ENCODE data around the gene ITPRID1. TPM values are rescaled to one million over a fixed set of nuclear protein-coding genes. Genes with fewer than 3 reads are reported as not detected.

Gene ITPRID1
- total and polyA plus RNA-seq, 7 donors, result 0.60 to 0.71 TPM; not detected in 5

- TF ChIP-seq POLR2AphosphoS5 (IDR thresholded peaks at IDR 0.05), result no peak
- no peak for TF ChIP-seq CTCF (IDR thresholded peaks at IDR 0.05)
- no peak for TF ChIP-seq EP300 (IDR thresholded peaks at IDR 0.05)
- no peak for TF ChIP-seq POLR2A (IDR thresholded peaks at IDR 0.05)
- H3K9me3 ChIP-seq, result no peaks in the 10 kb centered on the region
- H3K4me3 ChIP-seq, result no peak overlapping the region
- H3K36me3 ChIP-seq, result no peaks in the 10 kb centered on the region
- intact Hi-C loops (cut with DNase I), result loop anchor here (10.0 kb wide), 1 partner anchor 352 kb away; no protein-coding TSS in a partner anchor
- no peak overlapping the region for H3K27ac ChIP-seq
- H3K27me3 ChIP-seq, result peaks cover 0 to 5% (median 0%) of the 10 kb centered on the region in 3 donors
- DNase-seq, result no peak
- H3K4me1 ChIP-seq, result no peaks in the 10 kb centered on the region
- 56 to 68% methylated on average over 6 of the region's 6 CpGs for WGBS, 2 donors
Measured at GRCh38 chr7:31487071-31487470, 26.8 kb upstream of the ITPRID1 start.

- Histone ChIP-seq H3K27me3 (peaks cover 0 to 5% (median 0%) of the 10 kb centered on the region in 3 donors), H3K4me1 (no peaks in the 10 kb centered on the region), H3K9me3 (no peaks in the 10 kb centered on the region), H3K4me3 (no peak overlapping the region), H3K36me3 (no peaks in the 10 kb centered on the region), H3K27ac (no peak overlapping the region)
- DNase-seq, result no peak
- WGBS, 2 donors, result 82 to 86% methylated on average over 1 of the region's 1 CpG
- intact Hi-C loops (cut with DNase I), result loop anchor here (10.0 kb wide), 1 partner anchor 353 kb away; no protein-coding TSS in a partner anchor
- TF ChIP-seq POLR2A (IDR thresholded peaks at IDR 0.05), result no peak
- TF ChIP-seq CTCF (IDR thresholded peaks at IDR 0.05), result no peak
Measured at GRCh38 chr7:31487476-31487875, 26.4 kb upstream of the ITPRID1 start.

- H3K27ac ChIP-seq, result no peak overlapping the region
- peaks cover 0 to 5% (median 0%) of the 10 kb centered on the region in 3 donors for H3K27me3 ChIP-seq
- H3K4me1 ChIP-seq, result no peaks in the 10 kb centered on the region
- WGBS, 2 donors, result 37 to 43% methylated on average over 15 of the region's 15 CpGs
- H3K9me3 ChIP-seq, result no peaks in the 10 kb centered on the region
- intact Hi-C loops (cut with DNase I), result loop anchor here (10.0 kb wide), 1 partner anchor 354 kb away; no protein-coding TSS in a partner anchor
- peak in 2 of 4 experiments; percentile 34 to 35 for TF ChIP-seq CTCF (IDR thresholded peaks at IDR 0.05)
- TF ChIP-seq POLR2AphosphoS5 (IDR thresholded peaks at IDR 0.05), result no peak
- no peaks in the 10 kb centered on the region for H3K36me3 ChIP-seq
- no peak overlapping the region for H3K4me3 ChIP-seq
- no peak for DNase-seq
Measured at GRCh38 chr7:31488562-31489203, 25.2 kb upstream of the ITPRID1 start.

GRCh38 chr7:31490796-31491314 is 23.0 kb upstream of the ITPRID1 start:
- Histone ChIP-seq H3K4me1 (no peaks in the 10 kb centered on the region), H3K9me3 (no peaks in the 10 kb centered on the region), H3K27ac (no peak overlapping the region), H3K36me3 (no peaks in the 10 kb centered on the region), H3K4me3 (no peak overlapping the region), H3K27me3 (peaks cover 0 to 5% (median 0%) of the 10 kb centered on the region in 3 donors)
- intact Hi-C loops (cut with DNase I), result no loop called here
- TF ChIP-seq POLR2AphosphoS5 (IDR thresholded peaks at IDR 0.05) (no peak), EP300 (IDR thresholded peaks at IDR 0.05) (no peak), CTCF (IDR thresholded peaks at IDR 0.05) (no peak), POLR2A (IDR thresholded peaks at IDR 0.05) (no peak)
- 57 to 66% methylated on average over 2 of the region's 2 CpGs for WGBS, 2 donors
- DNase-seq, result no peak
